ENCODE results near the gene ZNF665. TPM values are rescaled to one million over a fixed set of nuclear protein-coding genes. Genes with fewer than 3 reads are reported as not detected.

The ZNF665 gene
- total RNA-seq, 1 experiment from 2014 or later: 2.6 TPM

GRCh38 chr19:53182202-53182601 is 11.0 kb downstream of the ZNF665 start:
- no peak for DNase-seq
- H3K9me3 ChIP-seq (replicated peaks): no peaks in the 10 kb centered on the region
- no peaks in the 10 kb centered on the region for H3K27me3 ChIP-seq
- H3K4me1 ChIP-seq: no peaks in the 10 kb centered on the region
- H3K4me3 ChIP-seq: no peak overlapping the region
- peaks cover 2% of the 10 kb centered on the region; the same call in 1 of the 2 replicates for H3K36me3 ChIP-seq
- H3K27ac ChIP-seq: no peak overlapping the region

- H3K4me3 ChIP-seq: no peak overlapping the region
- H3K27ac ChIP-seq: no peak overlapping the region
- peaks cover 2% of the 10 kb centered on the region; the same call in 1 of the 2 replicates for H3K36me3 ChIP-seq
- no peak for DNase-seq
- H3K27me3 ChIP-seq: no peaks in the 10 kb centered on the region
- no peaks in the 10 kb centered on the region for H3K9me3 ChIP-seq (replicated peaks)
- no peaks in the 10 kb centered on the region for H3K4me1 ChIP-seq
Measured at GRCh38 chr19:53177986-53178385, 15.2 kb downstream of the ZNF665 start.

DNA sequence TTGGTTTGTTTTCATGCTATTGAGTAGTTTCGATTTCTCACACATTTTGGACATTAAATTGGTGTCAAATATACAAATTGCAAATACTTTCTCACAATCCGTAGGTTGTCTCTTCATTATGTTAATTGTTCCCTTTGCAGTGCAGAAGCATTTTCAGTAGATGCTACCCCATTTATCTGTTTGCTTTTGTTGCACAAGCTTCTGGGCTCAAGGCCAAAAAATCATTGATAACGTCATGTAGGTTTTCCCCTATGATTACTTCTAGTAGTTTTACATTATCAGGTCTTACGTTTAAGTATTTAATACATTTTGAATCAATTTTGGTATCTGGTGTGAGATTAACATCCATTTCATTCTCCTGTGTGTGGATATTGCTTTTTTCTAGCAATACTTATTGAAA is 20.3 kb downstream of the ZNF665 start:
- Histone ChIP-seq H3K4me1 (no peaks in the 10 kb centered on the region), H3K4me3 (no peak overlapping the region), H3K36me3 (no peaks in the 10 kb centered on the region), H3K27me3 (no peaks in the 10 kb centered on the region), H3K27ac (no peak overlapping the region), H3K9me3 (replicated peaks) (no peaks in the 10 kb centered on the region)
- DNase-seq: no peak

DNA sequence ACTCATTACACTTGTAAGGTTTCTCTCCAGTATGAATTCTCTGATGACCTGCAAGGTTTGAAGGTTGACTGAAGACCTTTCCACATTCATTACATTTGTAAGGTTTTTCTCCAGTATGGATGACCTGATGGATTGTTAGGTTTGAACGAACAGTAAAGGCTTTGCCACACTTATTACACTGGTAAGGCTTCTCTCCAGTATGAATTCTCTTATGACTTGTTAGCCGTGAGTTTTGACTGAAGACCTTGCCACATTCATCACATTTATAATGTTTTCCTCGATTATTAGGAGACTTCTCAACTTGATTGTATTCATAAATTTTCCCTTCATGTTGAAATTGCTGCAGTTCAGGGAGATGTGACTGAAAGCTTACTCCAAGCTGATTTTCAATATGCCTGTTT is 27.5 kb downstream of the ZNF665 start:
- H3K27me3 ChIP-seq: no peaks in the 10 kb centered on the region
- no peaks in the 10 kb centered on the region for H3K4me1 ChIP-seq
- H3K36me3 ChIP-seq: no peaks in the 10 kb centered on the region
- no peak for DNase-seq
- H3K27ac ChIP-seq: no peak overlapping the region
- peaks cover 14% of the 10 kb centered on the region for H3K9me3 ChIP-seq (replicated peaks)
- H3K4me3 ChIP-seq: no peak overlapping the region

DNA sequence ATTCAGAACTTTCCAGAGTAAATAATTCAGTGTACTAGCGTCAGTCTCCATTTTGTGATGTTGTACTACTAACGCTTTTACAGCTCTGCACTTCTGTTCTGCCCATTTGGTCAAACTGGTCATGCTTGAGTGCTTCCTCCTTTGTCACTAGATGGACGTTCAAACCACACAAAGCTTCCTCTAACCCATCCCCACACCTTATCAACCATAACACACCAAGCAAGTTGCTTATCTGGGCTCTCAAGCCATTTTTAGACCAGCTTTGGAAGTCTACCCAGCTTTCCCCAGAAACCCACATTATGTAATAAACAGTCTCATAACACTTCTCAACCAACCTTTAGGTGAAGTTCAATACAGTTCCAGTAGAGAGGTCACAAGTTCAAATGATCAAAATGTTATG is 32.0 kb downstream of the ZNF665 start:
- Histone ChIP-seq H3K36me3 (no peaks in the 10 kb centered on the region), H3K4me1 (no peaks in the 10 kb centered on the region), H3K27ac (no peak overlapping the region), H3K27me3 (no peaks in the 10 kb centered on the region), H3K4me3 (no peak overlapping the region), H3K9me3 (replicated peaks) (peaks cover 17% of the 10 kb centered on the region)
- no peak for DNase-seq

- Histone ChIP-seq H3K27ac (no peak overlapping the region), H3K36me3 (peaks cover 4% of the 10 kb centered on the region; the same call in 1 of the 2 replicates), H3K27me3 (no peaks in the 10 kb centered on the region), H3K9me3 (replicated peaks) (peaks cover 11% of the 10 kb centered on the region), H3K4me3 (no peak overlapping the region), H3K4me1 (no peaks in the 10 kb centered on the region)
- DNase-seq: no peak
Measured at GRCh38 chr19:53160350-53160749, 32.8 kb downstream of the ZNF665 start.

GRCh38 chr19:53158119-53158656 is 35.0 kb downstream of the ZNF665 start:
- Histone ChIP-seq H3K9me3 (replicated peaks) (peaks cover 6% of the 10 kb centered on the region; the same call in 1 of the 2 replicates), H3K27ac (peak overlapping the region; percentile 41), H3K36me3 (peaks cover 7% of the 10 kb centered on the region), H3K4me3 (peak overlapping the region; percentile 84), H3K4me1 (no peaks in the 10 kb centered on the region), H3K27me3 (no peaks in the 10 kb centered on the region)
- peak; percentile 54 to 55 for DNase-seq

- Histone ChIP-seq H3K36me3 (peaks cover 10% of the 10 kb centered on the region), H3K9me3 (replicated peaks) (peaks cover 6% of the 10 kb centered on the region; the same call in 1 of the 2 replicates), H3K27me3 (no peaks in the 10 kb centered on the region), H3K27ac (no peak overlapping the region), H3K4me1 (no peaks in the 10 kb centered on the region), H3K4me3 (peak overlapping the region; percentile 84)
- peak; percentile 7 to 19 for DNase-seq
Measured at GRCh38 chr19:53157626-53158025, 35.5 kb downstream of the ZNF665 start.

DNA sequence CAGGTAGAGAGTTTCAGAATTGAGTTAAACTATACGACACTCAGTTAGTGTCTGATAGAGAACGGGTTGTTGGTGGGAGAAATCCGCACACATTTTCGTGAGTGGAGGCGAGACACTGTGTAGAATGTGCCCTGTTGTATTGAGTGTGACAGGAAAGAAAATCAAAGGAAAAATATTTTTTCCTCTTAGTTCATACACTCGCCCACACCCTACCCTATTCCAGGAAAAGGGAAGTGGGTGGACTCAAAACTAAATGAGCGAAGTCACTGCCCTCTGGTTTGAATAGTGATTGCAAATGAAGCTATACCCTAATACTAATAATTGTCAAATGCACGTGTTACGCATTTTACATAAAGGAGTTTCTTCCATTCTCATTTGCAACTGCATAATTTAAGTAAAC is 36.3 kb downstream of the ZNF665 start:
- H3K27ac ChIP-seq: no peak overlapping the region
- no peak for DNase-seq
- no peaks in the 10 kb centered on the region for H3K4me1 ChIP-seq
- peaks cover 15% of the 10 kb centered on the region for H3K36me3 ChIP-seq
- no peak overlapping the region for H3K4me3 ChIP-seq
- H3K27me3 ChIP-seq: no peaks in the 10 kb centered on the region
- H3K9me3 ChIP-seq (replicated peaks): peaks cover 6% of the 10 kb centered on the region; the same call in 1 of the 2 replicates

DNA sequence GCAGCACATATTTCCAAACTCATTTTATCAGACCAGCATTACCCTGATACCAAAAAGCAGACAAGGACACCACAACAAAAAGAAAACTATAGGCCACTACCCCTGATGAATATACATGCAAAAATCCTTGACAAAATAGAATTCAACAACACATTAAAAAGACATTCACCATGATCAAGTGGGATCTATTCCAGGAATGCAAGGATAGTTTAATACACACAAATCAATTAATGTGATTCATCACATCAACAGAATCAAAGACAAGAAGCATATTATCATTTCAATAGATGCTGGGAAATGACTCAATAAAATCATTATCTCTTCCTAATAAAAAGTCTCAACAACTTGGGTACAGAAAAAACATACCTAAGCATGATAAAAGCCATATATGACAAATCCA is 45.5 kb downstream of the ZNF665 start:
- H3K36me3 ChIP-seq: peaks cover 75% of the 10 kb centered on the region
- peaks cover 15% of the 10 kb centered on the region for H3K9me3 ChIP-seq (replicated peaks)
- no peaks in the 10 kb centered on the region for H3K4me1 ChIP-seq
- no peak for DNase-seq
- H3K27ac ChIP-seq: no peak overlapping the region
- H3K4me3 ChIP-seq: no peak overlapping the region
- no peaks in the 10 kb centered on the region for H3K27me3 ChIP-seq

- H3K36me3 ChIP-seq: peaks cover 50% of the 10 kb centered on the region
- H3K4me1 ChIP-seq: no peaks in the 10 kb centered on the region
- peaks cover 34% of the 10 kb centered on the region for H3K9me3 ChIP-seq (replicated peaks)
- no peak for DNase-seq
- H3K27ac ChIP-seq: no peak overlapping the region
- H3K4me3 ChIP-seq: no peak overlapping the region
- no peaks in the 10 kb centered on the region for H3K27me3 ChIP-seq
Measured at GRCh38 chr19:53140351-53140750, 52.8 kb downstream of the ZNF665 start.

- H3K4me1 ChIP-seq: no peaks in the 10 kb centered on the region
Measured at GRCh38 chr19:53136432-53136831, 56.7 kb downstream of the ZNF665 start.

DNA sequence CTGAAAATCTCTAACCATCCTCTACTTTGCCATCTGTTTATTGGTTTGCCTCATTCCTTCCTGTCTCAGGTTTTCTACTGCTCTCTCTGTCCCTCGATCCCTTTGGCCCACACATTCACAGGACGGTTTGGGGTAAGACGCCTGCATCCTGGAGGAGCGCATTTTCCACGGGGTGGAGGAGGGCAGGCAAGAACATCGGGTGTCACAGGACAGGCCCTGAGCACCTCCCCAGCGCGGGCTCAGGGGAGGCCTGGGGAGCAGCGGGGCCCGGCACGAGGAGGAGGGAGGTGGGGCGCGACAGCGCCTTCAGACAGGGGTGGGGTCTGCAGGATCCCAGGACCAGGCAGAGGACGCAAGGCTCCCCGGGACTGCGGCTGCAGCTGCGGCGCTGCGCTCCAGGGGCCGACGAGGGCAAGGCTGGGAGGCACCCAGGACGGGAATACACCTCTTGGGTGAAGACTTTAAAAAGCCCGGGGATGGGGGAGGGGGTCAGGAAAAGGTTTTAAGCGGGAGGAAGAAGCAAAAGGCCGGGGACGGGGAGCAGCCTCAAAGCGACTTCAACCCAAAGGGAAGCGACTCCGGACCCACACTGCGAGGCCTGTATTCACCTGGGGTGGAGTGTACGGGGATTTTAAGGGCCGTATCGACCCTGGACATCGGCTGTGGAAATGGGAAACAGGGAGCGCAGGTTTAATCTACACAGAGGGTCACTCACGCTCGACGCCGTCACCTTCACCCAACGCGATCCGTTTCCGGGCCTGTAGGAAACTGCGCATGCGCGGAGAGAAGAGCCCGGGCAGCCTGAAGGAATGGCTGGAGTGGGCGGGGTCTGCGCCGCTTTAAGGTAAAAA is 60.8 kb downstream of the ZNF665 start, which contains the start of gene ZNF415:
TSS of gene ZNF415 (minus strand) at position 770 of the 851 bp plus-strand sequence. CDS start 10,234 bp downstream, outside the sequence.
- Histone ChIP-seq H3K4me1 (no peaks in the 10 kb centered on the region), H3K9me3 (replicated peaks) (no peaks in the 10 kb centered on the region), H3K36me3 (no peaks in the 10 kb centered on the region), H3K27me3 (no peaks in the 10 kb centered on the region), H3K27ac (peak within 1 kb of the TSS; percentile 64), H3K4me3 (peak within 1 kb of the TSS; percentile 79)
- peak; percentile 87 to 92 for DNase-seq

More at GRCh38 chr19:53136432-53136831, 56.7 kb downstream of the ZNF665 start:
- no peaks in the 10 kb centered on the region for H3K27me3 ChIP-seq
- H3K36me3 ChIP-seq: peaks cover 17% of the 10 kb centered on the region
- no peak for DNase-seq
- H3K4me3 ChIP-seq: no peak overlapping the region
- H3K27ac ChIP-seq: no peak overlapping the region
- H3K9me3 ChIP-seq (replicated peaks): peaks cover 18% of the 10 kb centered on the region

DNA sequence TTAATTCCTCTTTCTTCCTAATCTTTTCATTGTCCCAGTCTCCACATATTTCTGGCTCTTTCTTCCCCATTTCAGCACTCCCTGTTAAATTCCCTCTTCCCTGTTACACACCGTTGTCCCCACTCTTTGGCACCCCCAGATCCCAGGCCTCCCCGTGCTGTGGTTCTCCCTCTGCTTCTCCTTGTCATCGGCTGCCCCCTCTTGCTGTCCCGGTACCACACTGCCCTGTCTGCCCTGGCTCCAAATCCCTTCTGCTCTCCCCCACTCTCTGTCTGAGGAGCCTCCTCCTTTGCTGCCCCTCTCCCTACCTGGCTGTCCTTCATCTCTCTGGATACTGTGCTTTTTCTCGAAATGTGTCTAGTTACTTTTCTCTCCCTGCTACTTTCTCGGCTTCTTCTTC is 61.4 kb downstream of the ZNF665 start:
- H3K36me3 ChIP-seq: no peaks in the 10 kb centered on the region
- H3K9me3 ChIP-seq (replicated peaks): no peaks in the 10 kb centered on the region
- no peak for DNase-seq
- H3K4me3 ChIP-seq: peak overlapping the region; percentile 79
- no peak overlapping the region for H3K27ac ChIP-seq
- H3K27me3 ChIP-seq: no peaks in the 10 kb centered on the region
- H3K4me1 ChIP-seq: no peaks in the 10 kb centered on the region

DNA sequence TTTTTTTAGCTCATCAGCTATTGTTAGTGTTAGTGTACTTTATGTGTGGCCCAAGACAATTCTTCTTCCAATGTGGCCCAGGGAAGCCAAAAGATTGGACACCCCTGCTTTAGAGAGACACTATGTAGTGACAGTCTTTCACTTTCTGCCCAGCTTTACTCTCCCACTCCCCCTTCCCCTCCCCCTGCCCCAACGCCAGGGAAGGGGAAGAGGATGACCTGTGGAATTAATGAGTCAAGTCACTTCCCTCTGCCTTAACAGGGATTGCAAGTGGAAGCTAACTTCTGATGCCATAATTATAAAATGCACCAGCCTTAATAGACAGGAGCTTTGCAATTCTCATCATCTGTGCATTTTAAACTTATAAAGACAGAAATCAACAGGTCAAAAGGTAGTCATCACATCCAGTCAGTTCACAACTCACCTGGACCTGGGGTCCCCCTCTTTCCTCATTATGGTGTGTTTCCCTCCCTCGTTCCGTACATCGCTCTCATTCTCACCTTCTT is 62.0 kb downstream of the ZNF665 start:
- DNase-seq: no peak
- Histone ChIP-seq H3K36me3 (no peaks in the 10 kb centered on the region), H3K27ac (no peak overlapping the region), H3K27me3 (no peaks in the 10 kb centered on the region), H3K4me3 (no peak overlapping the region), H3K4me1 (no peaks in the 10 kb centered on the region), H3K9me3 (replicated peaks) (no peaks in the 10 kb centered on the region)
